KMS-11 (cell line): ENCODE measurements around the gene MDFIC.

Experiments
- H2AFZ ChIP-seq: fragments of 200-600 bp; sonication (generic); 2 replicates; pipeline ENCODE4 v1.6.1; 2016; ENCODE audit warnings: antibody characterized with exemption, mixed run types, low read depth
- H3K27ac ChIP-seq: fragments of 200-600 bp; sonication (generic); 2 replicates; pipeline ENCODE4 v1.6.1; 2016; ENCODE audit warnings: mild to moderate bottlenecking, mixed run types
- H3K27me3 ChIP-seq: fragments of 200-600 bp; sonication (generic); 2 replicates; pipeline ENCODE4 v1.6.1; 2017; ENCODE audit warnings: mild to moderate bottlenecking, low read depth, mixed run types, moderate library complexity; ENCODE audit not compliant: insufficient read depth
- H3K36me3 ChIP-seq: fragments of 200-600 bp; sonication (generic); 2 replicates; pipeline ENCODE4 v1.6.1; 2017; ENCODE audit warnings: mild to moderate bottlenecking, mixed run types; ENCODE audit not compliant: insufficient read depth
- H3K4me1 ChIP-seq: fragments of 200-600 bp; sonication (generic); 2 replicates; pipeline ENCODE4 v1.6.1; 2016; ENCODE audit warnings: mild to moderate bottlenecking, low read depth, mixed run types; ENCODE audit not compliant: poor library complexity, severe bottlenecking
- H3K4me2 ChIP-seq: fragments of 200-600 bp; sonication (generic); 2 replicates; pipeline ENCODE4 v1.7.0; 2016; ENCODE audit warnings: mild to moderate bottlenecking, mixed run types
- H3K4me3 ChIP-seq: fragments of 200-600 bp; sonication (generic); IDR thresholded peaks from 2 replicates; pipeline ENCODE4 v1.6.1; 2017; ENCODE audit warnings: low read depth, low read length, mixed read lengths; ENCODE audit not compliant: insufficient read depth
- H3K79me2 ChIP-seq: fragments of 200-600 bp; sonication (generic); 2 replicates; pipeline ENCODE4 v1.6.1; 2016; ENCODE audit warnings: low read depth, mixed run types; ENCODE audit not compliant: insufficient read depth
- H3K9ac ChIP-seq: fragments of 200-600 bp; sonication (generic); 2 replicates; pipeline ENCODE4 v1.6.1; 2016; ENCODE audit warnings: mild to moderate bottlenecking, mixed run types
- H4K20me1 ChIP-seq: fragments of 200-600 bp; sonication (generic); 2 replicates; pipeline ENCODE4 v1.6.1; 2016; ENCODE audit warnings: mild to moderate bottlenecking, mixed run types; ENCODE audit not compliant: insufficient read depth
- CTCF ChIP-seq: fragments of 200-600 bp; sonication (generic); conservative IDR thresholded peaks from 2 replicates; pipeline ENCODE4 v1.6.1; 2017; ENCODE audit warnings: low read depth, mild to moderate bottlenecking, antibody characterized with exemption, low read length, moderate library complexity, mixed read lengths

MDFIC gene

DNA sequence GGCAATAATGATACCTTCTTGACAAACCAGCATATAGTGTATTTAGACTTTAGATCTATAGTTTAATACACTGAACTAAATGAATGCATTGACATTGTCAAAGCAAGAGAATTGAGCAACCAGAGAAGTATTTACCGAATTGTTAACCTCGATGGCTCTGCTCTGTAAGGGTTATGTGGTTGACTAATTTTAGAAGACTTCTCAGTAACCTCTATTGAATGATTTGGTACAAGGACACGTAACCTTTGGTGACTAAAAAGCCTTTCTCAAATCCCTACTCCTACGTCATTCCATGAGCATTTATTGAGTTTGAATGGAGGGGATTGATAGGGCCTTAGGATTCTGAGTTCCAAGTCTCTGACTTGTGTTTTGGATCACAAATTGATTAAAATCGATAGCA is 67.6 kb downstream of the MDFIC start:
- TF ChIP-seq CTCF: no peak
- Histone ChIP-seq H2AFZ (no peak overlapping the region), H3K4me2 (no peak overlapping the region), H3K4me1 (no peaks in the 10 kb centered on the region), H3K9ac (no peak overlapping the region), H3K79me2 (no peaks in the 10 kb centered on the region), H4K20me1 (no peaks in the 10 kb centered on the region), H3K27ac (no peak overlapping the region), H3K4me3 (no peak overlapping the region), H3K27me3 (no peaks in the 10 kb centered on the region), H3K36me3 (no peaks in the 10 kb centered on the region)

DNA sequence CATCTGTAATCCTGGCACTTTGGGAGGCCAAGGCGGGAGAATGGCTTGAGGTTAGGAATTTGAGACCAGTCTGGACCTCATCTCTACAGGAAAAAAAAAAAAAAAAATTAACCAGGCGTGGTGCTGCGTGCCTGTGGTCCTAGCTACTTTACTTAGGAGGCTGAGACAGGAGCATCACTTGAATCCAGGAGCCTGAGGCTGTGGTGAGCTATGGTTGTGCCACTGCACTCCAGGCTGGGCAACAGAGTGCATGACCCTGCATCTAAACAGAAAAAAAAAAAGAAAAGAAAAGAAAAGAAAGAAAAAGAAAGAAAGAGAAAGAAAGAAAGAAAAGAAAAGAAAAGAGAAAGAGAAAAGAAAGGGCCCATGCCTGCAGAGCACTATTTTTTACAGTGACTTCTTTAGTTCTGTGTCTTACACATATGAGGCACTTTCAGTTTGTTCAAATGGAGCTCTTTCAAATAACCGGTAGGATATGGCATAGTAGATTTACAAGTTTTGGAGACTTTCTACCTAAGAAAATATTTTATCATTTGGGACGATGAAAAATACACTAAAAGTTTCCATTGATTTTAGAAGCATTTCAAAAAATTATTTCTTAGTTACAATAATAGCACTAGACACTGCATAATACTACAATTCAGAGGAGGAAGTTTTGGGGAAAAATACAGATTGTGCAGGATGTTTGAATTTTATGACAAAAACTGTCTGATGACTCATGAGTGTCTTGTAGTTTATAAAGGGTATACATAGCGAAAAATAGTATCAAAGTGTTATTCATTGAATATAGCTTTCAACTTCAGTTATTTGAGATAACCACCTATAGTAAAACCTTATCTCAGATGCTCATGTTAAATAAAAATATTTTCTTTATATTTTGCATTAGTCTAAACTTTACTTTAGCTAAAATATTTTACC is 75.9 kb downstream of the MDFIC start:
- no peak overlapping the region for H3K9ac ChIP-seq
- no peak overlapping the region for H2AFZ ChIP-seq
- H3K4me1 ChIP-seq: no peaks in the 10 kb centered on the region
- no peak overlapping the region for H3K4me3 ChIP-seq
- H3K27ac ChIP-seq: no peak overlapping the region
- no peaks in the 10 kb centered on the region for H3K79me2 ChIP-seq
- no peak for TF ChIP-seq CTCF
- H3K27me3 ChIP-seq: no peaks in the 10 kb centered on the region
- H3K4me2 ChIP-seq: no peak overlapping the region
- no peaks in the 10 kb centered on the region for H3K36me3 ChIP-seq
- no peaks in the 10 kb centered on the region for H4K20me1 ChIP-seq

- no peaks in the 10 kb centered on the region for H3K79me2 ChIP-seq
- H3K36me3 ChIP-seq: no peaks in the 10 kb centered on the region
- no peak overlapping the region for H3K4me3 ChIP-seq
- H2AFZ ChIP-seq: no peak overlapping the region
- no peaks in the 10 kb centered on the region for H4K20me1 ChIP-seq
- TF ChIP-seq CTCF: no peak
- H3K4me1 ChIP-seq: no peaks in the 10 kb centered on the region
- no peak overlapping the region for H3K27ac ChIP-seq
- H3K27me3 ChIP-seq: no peaks in the 10 kb centered on the region
- no peak overlapping the region for H3K9ac ChIP-seq
- no peak overlapping the region for H3K4me2 ChIP-seq
Observed at GRCh38 chr7:115004121-115004520, 82.2 kb downstream of the MDFIC start.

DNA sequence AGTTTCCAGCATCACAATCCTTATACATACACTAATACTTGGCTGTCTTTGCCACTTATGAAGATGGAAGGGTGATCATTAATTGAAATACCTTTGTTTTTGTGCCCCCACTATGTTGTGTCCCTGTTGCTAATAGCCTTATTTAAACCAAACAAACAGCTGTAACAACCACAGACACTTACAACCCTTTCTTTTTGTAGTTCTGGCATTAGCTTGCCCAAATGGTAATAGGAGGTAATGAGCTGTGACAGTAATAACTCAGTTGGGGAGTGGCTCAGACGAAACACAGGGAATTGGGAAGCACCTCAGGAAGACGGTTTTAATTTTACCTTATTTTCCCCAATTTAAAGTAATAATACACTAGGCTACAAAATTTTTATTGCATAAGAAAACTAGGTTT is 83.4 kb downstream of the MDFIC start:
- no peak for TF ChIP-seq CTCF
- H3K4me1 ChIP-seq: no peaks in the 10 kb centered on the region
- no peaks in the 10 kb centered on the region for H3K79me2 ChIP-seq

More for the DNA sequence above, 83.4 kb downstream of the MDFIC start:
- Histone ChIP-seq H3K36me3 (no peaks in the 10 kb centered on the region), H2AFZ (no peak overlapping the region), H3K9ac (no peak overlapping the region), H3K27me3 (no peaks in the 10 kb centered on the region), H3K27ac (no peak overlapping the region), H3K4me2 (no peak overlapping the region), H3K4me3 (no peak overlapping the region), H4K20me1 (no peaks in the 10 kb centered on the region)
